ENCODE results near the gene ZNF845. TPM values are rescaled to one million over a fixed set of nuclear protein-coding genes. Genes with fewer than 3 reads are reported as not detected.

The ZNF845 gene
- total and polyA plus RNA-seq, 4 donors = 0.68 to 5.8 (median 1.5) TPM

- no peak overlapping the region for H3K27ac ChIP-seq (ENCODE audit: low read depth in 1 of 2, low read length in 2 of 2)
- no peaks in the 10 kb centered on the region for H3K4me1 ChIP-seq (ENCODE audit: control insufficient read depth in 4 of 4, insufficient read depth in 4 of 4, low read length in 3 of 4)
- H3K4me3 ChIP-seq (ENCODE audit: low read depth in 1 of 3, low read length in 3 of 3) = no peak overlapping the region
- peaks cover 0 to 2% (median 0%) of the 10 kb centered on the region in 4 donors for H3K36me3 ChIP-seq (ENCODE audit: control insufficient read depth in 4 of 4, insufficient read depth in 3 of 4, low read depth in 1 of 4, low read length in 3 of 4)
- 89% methylated on average over 5 of the region's 5 CpGs for WGBS
- H3K27me3 ChIP-seq (ENCODE audit: control insufficient read depth in 4 of 4, insufficient read depth in 4 of 4, low read length in 3 of 4) = no peaks in the 10 kb centered on the region
- no peak for TF ChIP-seq HNF4A (conservative IDR thresholded peaks at IDR 0.05)
- no peak for TF ChIP-seq MAX (IDR thresholded peaks at IDR 0.05)
- TF ChIP-seq FOXA1 (IDR thresholded peaks at IDR 0.05) = no peak
- TF ChIP-seq TAF1 (conservative IDR thresholded peaks at IDR 0.05) = no peak
- TF ChIP-seq ATF3 (IDR thresholded peaks at IDR 0.05) = no peak
- no peak for TF ChIP-seq YY1 (IDR thresholded peaks at IDR 0.05)
- TF ChIP-seq REST (IDR thresholded peaks at IDR 0.05) = no peak
- TF ChIP-seq, protein P1, sequence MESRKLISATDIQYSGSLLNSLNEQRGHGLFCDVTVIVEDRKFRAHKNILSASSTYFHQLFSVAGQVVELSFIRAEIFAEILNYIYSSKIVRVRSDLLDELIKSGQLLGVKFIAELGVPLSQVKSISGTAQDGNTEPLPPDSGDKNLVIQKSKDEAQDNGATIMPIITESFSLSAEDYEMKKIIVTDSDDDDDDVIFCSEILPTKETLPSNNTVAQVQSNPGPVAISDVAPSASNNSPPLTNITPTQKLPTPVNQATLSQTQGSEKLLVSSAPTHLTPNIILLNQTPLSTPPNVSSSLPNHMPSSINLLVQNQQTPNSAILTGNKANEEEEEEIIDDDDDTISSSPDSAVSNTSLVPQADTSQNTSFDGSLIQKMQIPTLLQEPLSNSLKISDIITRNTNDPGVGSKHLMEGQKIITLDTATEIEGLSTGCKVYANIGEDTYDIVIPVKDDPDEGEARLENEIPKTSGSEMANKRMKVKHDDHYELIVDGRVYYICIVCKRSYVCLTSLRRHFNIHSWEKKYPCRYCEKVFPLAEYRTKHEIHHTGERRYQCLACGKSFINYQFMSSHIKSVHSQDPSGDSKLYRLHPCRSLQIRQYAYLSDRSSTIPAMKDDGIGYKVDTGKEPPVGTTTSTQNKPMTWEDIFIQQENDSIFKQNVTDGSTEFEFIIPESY (IDR thresholded peaks at IDR 0.05) = no peak
- TF ChIP-seq RXRA (IDR thresholded peaks at IDR 0.05) = no peak
- no peak for TF ChIP-seq JUND (IDR thresholded peaks at IDR 0.05)
- TF ChIP-seq SP1 (IDR thresholded peaks at IDR 0.05) = no peak
- no peak for DNase-seq (ENCODE audit: low spot score)
- no peak overlapping the region for H3K9ac ChIP-seq (ENCODE audit: low read depth in 1 of 2, low read length in 2 of 2)
- peaks cover 22 to 56% (median 28%) of the 10 kb centered on the region in 4 donors for H3K9me3 ChIP-seq (ENCODE audit: control insufficient read depth in 4 of 4, low read length in 3 of 4)
These were observed 55.4 kb downstream of the ZNF845 start for GRCh38 chr19:53388904-53389303.

GRCh38 chr19:53389571-53389970 lies 56.0 kb downstream of the ZNF845 start:
- no peak for DNase-seq (ENCODE audit: low spot score)
- H3K27ac ChIP-seq (ENCODE audit: low read depth in 1 of 2, low read length in 2 of 2) = no peak overlapping the region
- peaks cover 0 to 2% (median 0%) of the 10 kb centered on the region in 4 donors for H3K36me3 ChIP-seq (ENCODE audit: control insufficient read depth in 4 of 4, insufficient read depth in 3 of 4, low read depth in 1 of 4, low read length in 3 of 4)
- no peaks in the 10 kb centered on the region for H3K27me3 ChIP-seq (ENCODE audit: control insufficient read depth in 4 of 4, insufficient read depth in 4 of 4, low read length in 3 of 4)
- H3K9me3 ChIP-seq (ENCODE audit: control insufficient read depth in 4 of 4, low read length in 3 of 4) = peaks cover 20 to 51% (median 25%) of the 10 kb centered on the region in 4 donors
- TF ChIP-seq, protein P1 (IDR thresholded peaks at IDR 0.05) = no peak
- no peak for TF ChIP-seq NR2F2 (IDR thresholded peaks at IDR 0.05)
- no peak for TF ChIP-seq GABPA (IDR thresholded peaks at IDR 0.05 in 1 of 2, conservative IDR thresholded peaks at IDR 0.05 in 1 of 2)
- peaks cover 0 to 3% (median 2%) of the 10 kb centered on the region in 4 donors for H3K4me1 ChIP-seq (ENCODE audit: control insufficient read depth in 4 of 4, insufficient read depth in 4 of 4, low read length in 3 of 4)
- H3K9ac ChIP-seq (ENCODE audit: low read depth in 1 of 2, low read length in 2 of 2) = no peak overlapping the region
- 68% methylated on average over 8 of the region's 8 CpGs for WGBS
- H3K4me3 ChIP-seq (ENCODE audit: low read depth in 1 of 3, low read length in 3 of 3) = no peak overlapping the region

Measured in liver (tissue), 9 donors.